Kidney (tissue), 14 donors: ENCODE data around the gene NFYA. TPM values are rescaled to one million over a fixed set of nuclear protein-coding genes. Genes with fewer than 3 reads are reported as not detected.
"Not testable (repeated sequence)": the region's sequence is repeated elsewhere in the genome, so short reads cannot be mapped to it uniquely, and the experiment has no call there.

ENCODE experiments used
- DNase-seq, 5 donors: peaks; one replicate each; pipeline ENCODE4 v3.0.0-alpha.2; 2013 to 2020
- FAIRE-seq: peaks from 2 replicates; lab custom pipeline; 2012; peaks lifted over from hg19 to GRCh38; lab: Jason Lieb, UNC
- H3K27ac ChIP-seq, 2 donors: one replicate each; pipeline ENCODE4 v1.7.0; 2013; ENCODE audit warnings: low read depth in 2 of 2, low read length in 2 of 2, inconsistent platforms in 1 of 2
- H3K27me3 ChIP-seq: one replicate; pipeline ENCODE4 v1.7.1; 2013; ENCODE audit warnings: low read length, inconsistent platforms; ENCODE audit not compliant: control insufficient read depth, insufficient read depth
- H3K36me3 ChIP-seq, 3 donors: one replicate each; pipeline versions ENCODE4 v1.7.0 to v1.7.1; 2013; ENCODE audit warnings: low read length in 3 of 3, control low read depth in 1 of 3, inconsistent platforms in 1 of 3; ENCODE audit not compliant: insufficient read depth in 3 of 3, control insufficient read depth in 2 of 3
- H3K4me1 ChIP-seq, 3 donors: one replicate each; pipeline versions ENCODE4 v1.7.0 to v1.7.1; 2013; ENCODE audit warnings: low read length in 3 of 3, inconsistent platforms in 1 of 3, low read depth in 1 of 3; ENCODE audit not compliant: control insufficient read depth in 2 of 3, insufficient read depth in 2 of 3
- H3K4me3 ChIP-seq, 3 donors: one replicate each; pipeline versions ENCODE4 v1.7.0 to v1.8.1; 2013; ENCODE audit warnings: low read length in 3 of 3, control low read depth in 1 of 3, inconsistent platforms in 1 of 3
- H3K9ac ChIP-seq, 3 donors: one replicate each; pipeline versions ENCODE4 v1.7.0 to v1.7.1; 2013; ENCODE audit warnings: low read length in 3 of 3, control low read depth in 1 of 3, inconsistent platforms in 1 of 3
- H3K9me3 ChIP-seq, 3 donors: one replicate each; pipeline versions ENCODE4 v1.7.0 to v1.7.1; 2013; ENCODE audit warnings: low read length in 3 of 3, control low read depth in 1 of 3, inconsistent platforms in 1 of 3; ENCODE audit not compliant: control insufficient read depth in 2 of 3, insufficient read depth in 1 of 3
- intact Hi-C: fragments of 100-400 bp; cut with DNase I; formaldehyde crosslinking; loops from one replicate; pipeline ENCODE4 v1.11.1; 2022
- polyA plus RNA-seq: library from polyadenylated mRNA; stranded (reverse); fragments of 350-450 nt; fragmentation: Illumina TruSeq; extraction: RNeasy Lipid Tissue Mini Kit (QIAGEN cat#74804); gene quantifications from one replicate; pipeline ENCODE4 v1.2.3, GENCODE V29; 2014; ENCODE audit warnings: low read depth, low replicate concordance; ENCODE audit not compliant: insufficient read depth
- total RNA-seq: library from RNA; stranded (reverse); fragmentation: NEBNext Ultra II Directional; extraction: Animal tissue kit (Norgen Biotek cat#: 25700); gene quantifications from one replicate; pipeline ENCODE4 v1.2.1, GENCODE V29; 2021
- TF ChIP-seq, protein P1 (sequence below): IDR thresholded peaks from 3 replicates; pipeline ENCODE4 v1.5.1; 2012; ENCODE audit warnings: mild to moderate bottlenecking, moderate library complexity, borderline replicate concordance; ENCODE audit not compliant: insufficient read depth; ENCODE audit errors: extremely low read depth
- donor health status: control.
- donor health status: control.
- donor health status: control.
- donor health status: control.
- donor health status: control.
- donor health status: DM: yes; HTN: yes; CAD: no.
- donor health status: Normal renal cell carcinoma (clear cell type).

NFYA gene
- total and polyA plus RNA-seq, 2 donors from 2014 or later, result 6.4 to 22.5 TPM

DNA sequence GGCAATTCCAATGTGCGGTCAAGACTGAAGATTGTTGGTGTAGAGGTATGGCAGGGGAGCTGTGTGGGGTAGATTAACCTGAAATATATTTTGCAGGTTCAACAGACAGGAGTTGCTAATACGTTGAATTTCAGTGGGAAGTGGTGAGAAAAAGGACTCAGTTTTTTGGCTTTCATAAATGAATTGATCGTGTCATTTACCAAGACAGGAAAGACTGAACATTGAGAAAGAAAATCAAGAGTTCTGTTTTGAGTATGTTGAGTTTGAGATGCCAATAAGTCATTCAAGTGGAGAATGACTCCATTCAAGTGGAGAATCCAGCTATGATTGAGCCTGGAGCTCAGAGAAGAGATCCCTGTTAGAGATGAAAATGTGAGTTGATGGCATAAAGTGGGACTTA, 31.1 kb downstream of the NFYA start:
- Histone ChIP-seq H3K9ac (no peak overlapping the region), H3K9me3 (no peaks in the 10 kb centered on the region), H3K4me3 (no peak overlapping the region), H3K27me3 (no peaks in the 10 kb centered on the region), H3K4me1 (no peaks in the 10 kb centered on the region), H3K36me3 (peaks cover 3 to 10% (median 3%) of the 10 kb centered on the region in 3 donors), H3K27ac (no peak overlapping the region)
- FAIRE-seq, result no peak
- DNase-seq, result no peak
- TF ChIP-seq, protein P1, sequence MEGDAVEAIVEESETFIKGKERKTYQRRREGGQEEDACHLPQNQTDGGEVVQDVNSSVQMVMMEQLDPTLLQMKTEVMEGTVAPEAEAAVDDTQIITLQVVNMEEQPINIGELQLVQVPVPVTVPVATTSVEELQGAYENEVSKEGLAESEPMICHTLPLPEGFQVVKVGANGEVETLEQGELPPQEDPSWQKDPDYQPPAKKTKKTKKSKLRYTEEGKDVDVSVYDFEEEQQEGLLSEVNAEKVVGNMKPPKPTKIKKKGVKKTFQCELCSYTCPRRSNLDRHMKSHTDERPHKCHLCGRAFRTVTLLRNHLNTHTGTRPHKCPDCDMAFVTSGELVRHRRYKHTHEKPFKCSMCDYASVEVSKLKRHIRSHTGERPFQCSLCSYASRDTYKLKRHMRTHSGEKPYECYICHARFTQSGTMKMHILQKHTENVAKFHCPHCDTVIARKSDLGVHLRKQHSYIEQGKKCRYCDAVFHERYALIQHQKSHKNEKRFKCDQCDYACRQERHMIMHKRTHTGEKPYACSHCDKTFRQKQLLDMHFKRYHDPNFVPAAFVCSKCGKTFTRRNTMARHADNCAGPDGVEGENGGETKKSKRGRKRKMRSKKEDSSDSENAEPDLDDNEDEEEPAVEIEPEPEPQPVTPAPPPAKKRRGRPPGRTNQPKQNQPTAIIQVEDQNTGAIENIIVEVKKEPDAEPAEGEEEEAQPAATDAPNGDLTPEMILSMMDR, result no peak
- intact Hi-C loops, result no loop called here

DNA sequence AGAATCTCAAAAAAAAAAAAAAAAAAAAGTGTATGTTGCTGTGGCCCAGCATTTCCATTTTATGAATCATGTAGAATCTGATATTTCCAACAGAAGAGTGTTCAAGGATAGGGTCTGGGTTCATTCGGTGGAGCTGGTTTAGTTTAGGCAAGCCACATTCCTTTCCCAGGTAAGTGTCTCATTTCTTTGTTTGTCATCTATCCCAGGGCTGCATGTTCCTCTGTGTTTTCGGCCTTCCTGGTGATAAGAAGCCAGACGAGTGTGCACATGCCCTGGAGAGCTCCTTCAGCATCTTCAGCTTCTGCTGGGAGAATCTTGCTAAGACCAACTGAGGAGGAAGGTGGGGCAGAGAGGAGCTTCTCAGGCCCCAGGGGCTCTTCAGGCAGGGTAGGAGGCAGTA, 38.2 kb downstream of the NFYA start:
- H3K4me1 ChIP-seq, result no peaks in the 10 kb centered on the region
- no peaks in the 10 kb centered on the region for H3K9me3 ChIP-seq
- H3K36me3 ChIP-seq, result no peaks in the 10 kb centered on the region
- intact Hi-C loops, result no loop called here
- no peak overlapping the region for H3K9ac ChIP-seq
- no peaks in the 10 kb centered on the region for H3K27me3 ChIP-seq
- no peak overlapping the region for H3K27ac ChIP-seq
- no peak for FAIRE-seq
- TF ChIP-seq, protein P1, result no peak
- no peak overlapping the region for H3K4me3 ChIP-seq
- no peak for DNase-seq

DNA sequence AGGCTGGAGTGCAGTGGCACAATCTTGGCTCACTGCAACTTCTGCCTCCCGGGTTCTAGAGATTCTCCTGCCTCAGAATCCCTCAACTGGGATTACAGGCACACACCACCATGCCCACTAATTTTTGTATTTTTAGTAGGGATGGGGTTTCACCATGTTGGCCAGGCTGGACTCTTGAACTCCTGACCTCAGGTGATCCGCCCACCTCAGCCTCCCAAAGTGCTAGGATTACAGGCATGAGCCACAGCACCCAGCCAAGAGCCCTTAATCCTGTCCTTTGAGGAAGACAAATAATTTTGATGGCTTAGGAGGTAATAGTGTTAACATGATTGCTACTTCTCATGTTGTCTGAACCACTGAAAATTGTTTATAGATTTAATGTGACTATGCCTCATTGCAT, 42.3 kb downstream of the NFYA start:
- H3K27ac ChIP-seq, H3K9ac ChIP-seq, H3K4me3 ChIP-seq, H3K9me3 ChIP-seq, DNase-seq, H3K4me1 ChIP-seq, H3K36me3 ChIP-seq, intact Hi-C loops, H3K27me3 ChIP-seq, FAIRE-seq: not testable (repeated sequence)

DNA sequence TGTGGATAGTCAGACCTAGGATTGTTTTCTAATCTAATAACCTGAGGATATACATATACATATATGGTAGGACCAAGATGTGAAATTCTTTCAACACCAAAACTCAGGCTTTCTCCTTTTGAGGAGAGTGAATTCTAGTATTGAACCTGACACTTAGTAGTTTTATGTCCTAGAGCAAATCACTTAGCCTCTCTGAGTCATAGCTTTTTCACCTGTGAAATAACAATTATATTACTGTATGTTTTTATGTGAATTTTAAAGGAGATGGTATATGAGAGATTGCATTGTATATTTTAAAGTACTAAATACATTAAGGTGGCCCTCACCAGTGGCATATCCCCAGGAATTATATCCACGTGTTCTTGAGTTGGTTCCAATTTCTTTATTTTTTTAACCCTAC, 46.7 kb downstream of the NFYA start:
- no peak for DNase-seq
- no peaks in the 10 kb centered on the region for H3K27me3 ChIP-seq
- intact Hi-C loops, result no loop called here

More for the DNA sequence above, 46.7 kb downstream of the NFYA start:
- H3K4me3 ChIP-seq, result no peak overlapping the region
- no peaks in the 10 kb centered on the region for H3K9me3 ChIP-seq
- TF ChIP-seq, protein P1, result no peak
- peaks cover 0 to 8% (median 0%) of the 10 kb centered on the region in 3 donors for H3K36me3 ChIP-seq
- no peak for FAIRE-seq
- no peak overlapping the region for H3K9ac ChIP-seq
- H3K27ac ChIP-seq, result no peak overlapping the region
- no peaks in the 10 kb centered on the region for H3K4me1 ChIP-seq
